GM10266 (cell line): Measurements from ENCODE around the gene ZSCAN2.

Source experiments
- DNase-seq: peaks from one replicate; pipeline ENCODE4 v3.0.0; 2012; ENCODE audit errors: extremely low spot score
- TF ChIP-seq, protein P1 (sequence below): IDR thresholded peaks from 2 replicates; pipeline ENCODE4 v1.5.1; 2012; ENCODE audit warnings: mild to moderate bottlenecking, low read depth; ENCODE audit not compliant: control insufficient read depth, insufficient read depth; ENCODE audit errors: missing control alignments

ZSCAN2 gene

DNA sequence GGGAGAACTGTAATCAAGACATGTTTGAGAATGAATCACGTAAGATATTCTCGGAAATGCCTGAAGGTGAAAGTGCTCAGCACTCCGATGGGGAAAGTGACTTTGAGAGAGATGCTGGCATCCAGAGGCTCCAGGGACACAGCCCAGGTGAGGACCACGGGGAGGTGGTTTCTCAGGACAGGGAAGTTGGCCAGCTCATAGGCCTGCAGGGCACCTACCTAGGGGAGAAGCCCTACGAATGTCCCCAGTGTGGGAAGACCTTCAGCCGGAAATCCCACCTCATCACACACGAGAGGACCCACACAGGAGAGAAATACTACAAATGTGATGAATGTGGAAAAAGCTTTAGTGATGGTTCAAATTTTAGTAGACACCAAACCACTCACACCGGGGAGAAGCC, 19.8 kb downstream of the ZSCAN2 start:
- DNase-seq = no peak
- TF ChIP-seq, protein P1, sequence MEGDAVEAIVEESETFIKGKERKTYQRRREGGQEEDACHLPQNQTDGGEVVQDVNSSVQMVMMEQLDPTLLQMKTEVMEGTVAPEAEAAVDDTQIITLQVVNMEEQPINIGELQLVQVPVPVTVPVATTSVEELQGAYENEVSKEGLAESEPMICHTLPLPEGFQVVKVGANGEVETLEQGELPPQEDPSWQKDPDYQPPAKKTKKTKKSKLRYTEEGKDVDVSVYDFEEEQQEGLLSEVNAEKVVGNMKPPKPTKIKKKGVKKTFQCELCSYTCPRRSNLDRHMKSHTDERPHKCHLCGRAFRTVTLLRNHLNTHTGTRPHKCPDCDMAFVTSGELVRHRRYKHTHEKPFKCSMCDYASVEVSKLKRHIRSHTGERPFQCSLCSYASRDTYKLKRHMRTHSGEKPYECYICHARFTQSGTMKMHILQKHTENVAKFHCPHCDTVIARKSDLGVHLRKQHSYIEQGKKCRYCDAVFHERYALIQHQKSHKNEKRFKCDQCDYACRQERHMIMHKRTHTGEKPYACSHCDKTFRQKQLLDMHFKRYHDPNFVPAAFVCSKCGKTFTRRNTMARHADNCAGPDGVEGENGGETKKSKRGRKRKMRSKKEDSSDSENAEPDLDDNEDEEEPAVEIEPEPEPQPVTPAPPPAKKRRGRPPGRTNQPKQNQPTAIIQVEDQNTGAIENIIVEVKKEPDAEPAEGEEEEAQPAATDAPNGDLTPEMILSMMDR = no peak

DNA sequence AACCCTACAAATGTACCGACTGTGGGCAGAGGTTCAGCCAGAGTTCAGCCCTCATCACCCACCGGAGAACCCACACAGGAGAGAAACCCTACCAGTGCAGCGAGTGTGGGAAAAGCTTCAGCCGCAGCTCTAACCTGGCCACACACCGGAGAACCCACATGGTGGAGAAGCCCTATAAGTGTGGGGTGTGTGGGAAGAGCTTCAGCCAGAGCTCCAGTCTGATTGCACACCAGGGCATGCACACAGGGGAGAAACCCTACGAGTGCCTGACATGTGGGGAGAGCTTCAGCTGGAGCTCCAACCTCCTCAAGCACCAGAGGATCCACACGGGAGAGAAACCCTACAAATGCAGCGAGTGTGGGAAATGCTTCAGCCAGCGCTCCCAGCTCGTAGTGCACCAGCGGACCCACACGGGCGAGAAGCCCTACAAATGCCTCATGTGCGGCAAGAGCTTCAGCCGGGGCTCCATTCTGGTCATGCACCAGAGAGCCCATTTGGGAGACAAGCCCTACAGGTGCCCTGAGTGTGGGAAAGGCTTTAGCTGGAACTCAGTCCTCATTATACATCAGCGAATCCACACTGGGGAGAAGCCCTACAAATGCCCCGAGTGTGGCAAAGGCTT, 20.7 kb downstream of the ZSCAN2 start:
- TF ChIP-seq, protein P1 = no peak
- no peak for DNase-seq

DNA sequence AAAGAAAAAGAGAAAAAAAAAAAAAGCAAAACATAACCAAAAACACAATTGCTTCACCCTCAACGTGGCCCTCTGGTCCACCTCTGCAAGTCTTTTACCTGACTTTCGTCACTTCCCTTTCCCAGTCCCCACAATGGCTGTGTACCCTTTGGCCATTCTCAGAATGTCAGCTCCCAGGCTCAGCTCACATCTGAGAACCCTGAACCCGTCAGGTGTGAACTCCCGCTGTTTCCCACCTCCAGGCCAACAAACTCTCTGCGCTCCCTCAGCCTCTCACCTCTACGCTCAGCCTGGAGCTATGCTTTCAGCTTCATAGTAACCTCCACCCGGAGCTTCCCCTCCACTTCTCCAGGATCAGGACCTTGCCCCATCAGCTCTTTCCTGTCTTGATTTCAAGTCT, 23.6 kb downstream of the ZSCAN2 start:
- DNase-seq = no peak
- TF ChIP-seq, protein P1 = no peak

DNA sequence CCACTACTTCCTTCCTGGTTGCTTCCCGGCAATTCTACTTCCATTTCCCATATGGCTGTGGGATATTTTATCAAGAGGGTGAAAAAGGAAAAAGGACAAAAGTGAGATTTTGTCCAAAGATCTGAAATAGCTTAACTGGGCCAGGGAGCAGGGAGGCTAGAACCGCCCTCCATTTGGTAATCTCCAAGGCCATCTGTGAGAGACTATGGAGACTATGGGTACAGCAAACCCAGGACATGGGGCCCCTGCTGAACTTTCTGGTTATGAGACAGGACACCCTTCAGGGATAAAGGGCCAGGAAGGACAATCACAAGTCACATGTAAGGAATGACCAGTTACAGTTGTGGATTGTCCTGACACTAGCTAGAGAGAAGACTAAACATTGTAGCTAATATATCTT, 24.3 kb downstream of the ZSCAN2 start:
- DNase-seq = no peak
- TF ChIP-seq, protein P1 = no peak

DNA sequence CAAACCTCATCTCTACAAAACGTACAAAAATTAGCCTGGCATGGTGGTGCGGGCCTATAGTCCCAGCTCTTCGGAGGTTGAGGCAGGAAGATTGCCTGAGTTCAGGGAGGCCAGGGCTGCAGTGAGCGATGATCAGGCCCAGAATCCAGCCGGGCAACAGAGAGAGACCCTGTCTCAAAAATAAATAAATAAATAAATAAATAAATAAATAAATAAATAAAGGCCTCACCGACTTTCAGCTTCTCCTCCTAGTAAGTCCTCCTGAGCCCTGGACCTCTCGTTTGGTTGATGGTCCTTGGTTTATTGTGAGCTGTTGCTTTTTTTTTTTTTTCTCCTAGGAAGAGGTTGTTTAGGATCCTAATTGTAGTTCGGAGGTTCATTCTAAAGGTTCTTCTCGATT, 28.2 kb downstream of the ZSCAN2 start:
- DNase-seq = no peak
- TF ChIP-seq, protein P1 = no peak

DNA sequence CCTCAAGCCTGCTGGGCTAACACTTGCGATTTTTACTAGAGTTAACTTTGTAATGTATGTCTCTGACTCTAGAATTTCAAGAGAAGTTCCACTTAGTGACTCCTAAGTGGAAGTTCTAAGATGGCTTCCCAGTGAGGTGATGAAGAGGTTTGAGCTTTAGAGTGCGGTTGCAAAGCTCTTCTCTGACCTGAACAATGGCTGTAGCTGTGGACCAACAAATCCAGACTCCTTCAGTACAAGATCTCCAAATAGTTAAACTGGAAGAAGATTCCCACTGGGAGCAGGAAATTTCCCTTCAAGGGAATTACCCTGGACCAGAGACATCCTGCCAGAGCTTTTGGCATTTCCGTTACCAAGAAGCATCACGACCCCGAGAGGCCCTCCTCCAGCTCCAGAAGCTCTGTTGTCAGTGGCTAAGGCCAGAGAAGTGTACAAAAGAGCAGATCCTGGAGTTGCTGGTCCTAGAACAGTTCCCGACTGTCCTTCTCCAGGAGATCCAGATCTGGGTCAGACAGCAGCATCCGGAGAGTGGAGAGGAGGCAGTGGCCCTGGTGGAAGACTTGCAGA, 31.0 kb downstream of the ZSCAN2 start:
- TF ChIP-seq, protein P1 = no peak
- no peak for DNase-seq

DNA sequence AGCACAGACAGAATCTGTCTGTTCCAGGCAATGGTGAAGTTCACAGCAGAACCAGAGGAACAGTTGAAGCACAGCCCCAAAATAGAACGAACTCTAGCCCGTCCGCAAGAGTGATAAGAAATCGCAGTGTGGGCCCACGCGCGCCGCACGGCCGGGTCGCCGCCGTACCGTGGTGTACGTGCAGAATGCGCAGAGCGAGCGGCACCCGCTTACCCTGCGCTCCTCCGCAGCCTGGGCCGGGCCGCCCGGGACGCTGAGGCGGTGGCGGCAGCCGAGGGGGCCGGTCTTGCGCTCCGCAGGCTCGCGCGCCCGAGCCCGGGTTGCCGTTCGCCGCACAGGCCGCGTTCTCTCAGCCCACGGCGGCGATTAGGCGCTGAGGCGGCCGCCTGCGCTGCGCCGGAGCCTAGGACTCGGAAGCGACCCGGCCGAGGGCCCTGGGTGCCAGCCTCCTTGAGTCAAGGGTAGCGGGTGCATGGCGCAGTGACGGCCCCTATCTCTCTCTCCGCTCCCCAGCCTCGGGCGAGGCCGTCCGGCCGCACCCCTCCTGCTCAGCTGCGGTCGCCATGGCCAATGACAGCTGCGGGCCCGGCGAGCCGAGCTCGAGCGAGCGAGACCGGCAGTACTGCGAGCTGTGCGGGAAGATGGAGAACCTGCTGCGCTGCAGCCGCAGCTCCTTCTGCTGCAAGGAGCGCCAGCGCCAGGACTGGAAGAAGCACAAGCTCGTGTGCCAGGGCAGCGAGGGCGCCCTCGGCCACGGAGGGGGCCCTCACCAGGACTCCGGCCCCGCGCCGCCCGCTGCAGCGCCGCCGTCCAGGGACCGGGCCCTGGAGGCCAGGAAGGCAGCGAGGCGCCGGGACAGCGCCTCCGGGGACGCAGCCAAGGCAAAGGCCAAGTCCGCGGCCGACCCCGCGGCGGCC, 32.8 kb downstream of the ZSCAN2 start:
- TF ChIP-seq, protein P1 = peak; percentile 4
- DNase-seq = peak; percentile 59
